Measurements from ENCODE around the gene ZNF22.

ZNF22 gene

DNA sequence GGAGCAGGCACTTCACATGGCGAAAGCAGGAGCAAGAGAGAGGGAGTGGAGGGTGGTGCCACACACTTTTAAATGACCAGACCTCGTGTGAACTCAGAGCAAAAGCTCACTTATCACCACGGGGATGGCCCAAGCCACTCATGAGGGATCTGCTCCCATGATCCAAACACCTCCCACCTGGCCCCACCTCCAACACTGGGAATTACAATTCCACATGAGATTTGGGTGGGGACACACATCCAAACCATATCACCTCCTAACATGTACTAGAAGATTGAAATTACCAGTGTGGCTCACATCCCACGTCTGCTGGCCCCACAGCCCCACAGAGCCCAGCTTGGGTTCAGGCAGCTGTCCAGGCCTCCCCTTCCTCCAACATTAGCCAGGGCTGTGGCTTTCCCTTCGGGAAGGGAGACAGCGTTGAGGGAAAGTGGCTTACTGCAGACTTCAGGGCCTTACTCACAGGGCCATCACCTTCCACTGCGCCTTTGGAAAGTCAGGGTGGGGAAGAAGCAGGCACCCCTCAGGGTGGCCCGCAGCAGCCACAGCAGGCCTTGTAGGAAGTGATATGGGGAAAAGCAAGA is 29.8 kb upstream of the ZNF22 start:
- no peak overlapping the region for H3K27ac Mint-ChIP-seq
- H3K36me3 Mint-ChIP-seq (ENCODE audit: low read depth) = peaks cover 34% of the 10 kb centered on the region
- TF ChIP-seq, protein P1, sequence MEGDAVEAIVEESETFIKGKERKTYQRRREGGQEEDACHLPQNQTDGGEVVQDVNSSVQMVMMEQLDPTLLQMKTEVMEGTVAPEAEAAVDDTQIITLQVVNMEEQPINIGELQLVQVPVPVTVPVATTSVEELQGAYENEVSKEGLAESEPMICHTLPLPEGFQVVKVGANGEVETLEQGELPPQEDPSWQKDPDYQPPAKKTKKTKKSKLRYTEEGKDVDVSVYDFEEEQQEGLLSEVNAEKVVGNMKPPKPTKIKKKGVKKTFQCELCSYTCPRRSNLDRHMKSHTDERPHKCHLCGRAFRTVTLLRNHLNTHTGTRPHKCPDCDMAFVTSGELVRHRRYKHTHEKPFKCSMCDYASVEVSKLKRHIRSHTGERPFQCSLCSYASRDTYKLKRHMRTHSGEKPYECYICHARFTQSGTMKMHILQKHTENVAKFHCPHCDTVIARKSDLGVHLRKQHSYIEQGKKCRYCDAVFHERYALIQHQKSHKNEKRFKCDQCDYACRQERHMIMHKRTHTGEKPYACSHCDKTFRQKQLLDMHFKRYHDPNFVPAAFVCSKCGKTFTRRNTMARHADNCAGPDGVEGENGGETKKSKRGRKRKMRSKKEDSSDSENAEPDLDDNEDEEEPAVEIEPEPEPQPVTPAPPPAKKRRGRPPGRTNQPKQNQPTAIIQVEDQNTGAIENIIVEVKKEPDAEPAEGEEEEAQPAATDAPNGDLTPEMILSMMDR (IDR thresholded peaks at IDR 0.05) = no peak
- peaks cover 43% of the 10 kb centered on the region for H3K4me1 Mint-ChIP-seq
- H3K4me3 Mint-ChIP-seq = no peak overlapping the region
- no peak for DNase-seq
- H3K9me3 Mint-ChIP-seq = no peaks in the 10 kb centered on the region
- H3K27me3 Mint-ChIP-seq (ENCODE audit: low read depth, poor library complexity) = peaks cover 10% of the 10 kb centered on the region

DNA sequence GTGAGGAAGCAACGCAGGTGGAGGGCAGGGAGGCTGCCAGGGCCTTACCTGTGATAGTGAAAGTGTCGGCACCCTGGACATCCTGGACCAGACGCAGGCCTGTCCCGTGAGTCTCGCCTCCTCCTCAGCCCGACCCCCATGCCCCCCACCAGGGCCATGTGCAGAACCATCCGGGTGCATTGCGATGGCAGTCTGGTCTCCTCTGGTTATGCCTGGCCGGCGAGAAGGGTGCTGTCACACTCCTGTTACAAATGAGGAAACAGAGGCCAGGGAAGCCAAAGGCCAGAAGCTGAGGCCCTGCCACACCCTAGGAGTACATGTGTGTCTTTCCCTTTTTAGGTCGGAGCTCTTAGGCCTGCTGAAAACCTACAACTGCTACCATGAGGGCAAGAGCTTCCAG is 29.3 kb upstream of the ZNF22 start:
- Mint-ChIP-seq H3K27me3 (ENCODE audit: low read depth, poor library complexity) (peaks cover 9% of the 10 kb centered on the region), H3K4me1 (peaks cover 43% of the 10 kb centered on the region), H3K9me3 (no peaks in the 10 kb centered on the region), H3K4me3 (no peak overlapping the region), H3K36me3 (ENCODE audit: low read depth) (peaks cover 34% of the 10 kb centered on the region), H3K27ac (no peak overlapping the region)
- TF ChIP-seq, protein P1 (IDR thresholded peaks at IDR 0.05) = no peak
- DNase-seq = no peak

DNA sequence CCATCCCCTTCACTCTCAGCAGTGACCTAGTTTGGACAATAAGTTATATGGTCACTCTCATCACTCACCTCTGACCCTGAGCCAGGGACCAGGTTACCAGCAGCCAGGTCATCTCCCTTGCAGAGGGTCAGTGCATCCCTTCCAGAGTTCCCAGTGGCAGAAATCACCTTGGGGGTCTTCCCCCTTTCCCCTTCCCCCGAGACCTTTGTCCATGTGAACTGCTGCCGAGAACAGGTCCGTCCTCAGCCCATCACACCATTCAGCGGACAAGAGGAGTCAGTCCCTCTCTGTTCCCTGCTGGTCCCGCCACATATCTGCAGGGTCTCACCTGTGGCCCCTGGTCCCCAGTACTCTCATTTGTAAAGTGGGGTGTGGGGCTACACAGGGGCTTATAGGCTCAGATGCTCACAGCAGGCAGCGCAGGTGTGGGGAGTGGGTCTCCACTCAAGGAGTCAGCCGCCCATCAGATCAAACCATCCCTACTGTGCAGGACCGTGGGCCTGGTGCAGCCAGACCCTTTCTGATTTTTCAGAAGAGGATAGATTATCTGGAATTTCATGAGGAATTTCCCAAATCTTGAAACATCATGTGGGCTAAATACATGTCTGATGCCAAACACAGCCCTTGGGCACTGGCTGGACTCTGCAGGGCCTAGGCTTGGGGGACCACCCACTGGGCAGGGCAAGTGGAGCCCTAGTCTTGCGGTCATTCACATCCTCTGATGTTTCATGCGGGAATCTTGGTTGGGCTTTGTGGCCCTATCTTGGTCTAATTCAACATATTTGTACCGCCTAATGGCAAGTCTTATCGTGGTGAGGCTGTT is 28.6 kb upstream of the ZNF22 start:
- H3K27ac Mint-ChIP-seq = no peak overlapping the region
- H3K36me3 Mint-ChIP-seq (ENCODE audit: low read depth) = peaks cover 34% of the 10 kb centered on the region
- DNase-seq = no peak
- peaks cover 43% of the 10 kb centered on the region for H3K4me1 Mint-ChIP-seq
- TF ChIP-seq, protein P1 (IDR thresholded peaks at IDR 0.05) = no peak
- H3K9me3 Mint-ChIP-seq = no peaks in the 10 kb centered on the region
- no peak overlapping the region for H3K4me3 Mint-ChIP-seq
- H3K27me3 Mint-ChIP-seq (ENCODE audit: low read depth, poor library complexity) = peaks cover 6% of the 10 kb centered on the region

DNA sequence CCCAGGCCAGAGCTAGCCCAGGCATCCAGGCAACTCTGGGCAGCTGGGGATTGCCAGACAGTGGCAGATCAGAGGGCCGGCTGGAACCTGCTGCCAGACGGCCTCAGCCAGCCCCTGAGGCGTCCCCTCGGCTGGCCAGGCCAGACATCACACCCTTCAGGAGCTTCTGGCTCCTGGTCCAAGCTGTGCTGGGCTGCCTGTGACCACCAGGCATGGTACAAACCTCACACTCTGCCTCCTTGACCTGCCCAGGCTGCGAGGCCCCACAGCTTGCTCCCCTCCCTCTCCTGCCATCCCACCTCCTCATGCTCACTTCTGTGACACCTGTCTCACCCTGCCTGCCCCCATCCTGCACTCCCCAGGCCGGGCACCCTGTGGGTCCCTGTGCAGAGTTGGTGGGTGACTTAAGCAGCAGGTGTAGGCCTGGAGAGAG is 27.8 kb upstream of the ZNF22 start:
- H3K36me3 Mint-ChIP-seq (ENCODE audit: low read depth) = peaks cover 34% of the 10 kb centered on the region
- no peak for DNase-seq
- peaks cover 41% of the 10 kb centered on the region for H3K4me1 Mint-ChIP-seq
- H3K9me3 Mint-ChIP-seq = no peaks in the 10 kb centered on the region
- no peak overlapping the region for H3K4me3 Mint-ChIP-seq
- H3K27ac Mint-ChIP-seq = no peak overlapping the region
- TF ChIP-seq, protein P1 (IDR thresholded peaks at IDR 0.05) = no peak
- peaks cover 4% of the 10 kb centered on the region for H3K27me3 Mint-ChIP-seq (ENCODE audit: low read depth, poor library complexity)

DNA sequence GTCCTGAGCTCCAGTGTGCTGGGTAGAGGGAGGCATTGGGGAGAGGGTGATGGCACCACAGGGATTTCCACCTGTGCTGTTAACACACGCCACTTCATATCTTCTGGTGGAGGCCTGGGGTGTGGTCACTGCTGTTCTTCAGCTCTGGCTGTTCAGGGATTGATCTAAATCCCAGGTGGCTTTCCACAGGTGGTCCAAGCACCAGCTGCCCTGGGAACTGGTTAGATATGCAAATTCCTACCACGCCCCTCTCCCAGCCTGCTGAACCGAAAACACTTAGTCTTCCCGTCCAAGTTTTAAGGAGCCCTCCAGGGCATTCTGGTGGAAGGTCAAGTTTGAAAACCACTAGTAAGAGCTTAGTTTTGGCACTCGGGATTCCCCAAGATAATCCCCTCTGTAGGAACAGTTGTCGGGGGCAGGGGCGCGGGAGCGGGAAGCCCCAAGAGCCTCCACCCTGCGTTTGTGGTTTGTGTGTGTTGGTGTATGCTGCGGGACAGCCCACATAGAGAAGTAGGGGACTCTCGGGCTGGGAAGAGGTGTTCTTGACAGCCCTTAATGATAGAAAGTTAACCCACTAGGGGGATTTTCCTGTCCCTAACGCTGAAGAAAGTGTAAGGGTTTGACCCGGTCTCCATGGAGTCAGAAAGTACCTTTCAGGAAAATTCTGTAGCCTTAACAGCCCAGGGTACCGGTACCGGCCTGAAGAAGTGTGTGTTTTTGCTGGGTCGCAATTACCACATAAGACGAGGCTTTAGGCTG is 27.2 kb upstream of the ZNF22 start:
- Mint-ChIP-seq H3K27ac (no peak overlapping the region), H3K36me3 (ENCODE audit: low read depth) (peaks cover 34% of the 10 kb centered on the region), H3K4me1 (peaks cover 41% of the 10 kb centered on the region), H3K4me3 (no peak overlapping the region), H3K27me3 (ENCODE audit: low read depth, poor library complexity) (peaks cover 4% of the 10 kb centered on the region), H3K9me3 (no peaks in the 10 kb centered on the region)
- TF ChIP-seq, protein P1 (IDR thresholded peaks at IDR 0.05) = no peak
- no peak for DNase-seq

Measured in nephron progenitor cell (in vitro differentiated cells).